Fibroblast of mammary gland (primary cell): ENCODE measurements around the gene PRPS1L1.

Experiments
- DNase-seq: peaks from one replicate; pipeline ENCODE4 v3.0.0-alpha.2; 2010; ENCODE audit warnings: low read depth
- H3K4me3 ChIP-seq: 2 replicates; pipeline ENCODE4 v1.5.1; 2011; ENCODE audit warnings: low read depth, mild to moderate bottlenecking, low read length, moderate library complexity; ENCODE audit not compliant: control insufficient read depth
- TF ChIP-seq, protein P1 (sequence below): conservative IDR thresholded peaks from 2 replicates; pipeline ENCODE4 v1.5.1; 2011; ENCODE audit warnings: low read depth, low read length, inconsistent platforms; ENCODE audit not compliant: control insufficient read depth, insufficient read depth

Gene PRPS1L1

DNA sequence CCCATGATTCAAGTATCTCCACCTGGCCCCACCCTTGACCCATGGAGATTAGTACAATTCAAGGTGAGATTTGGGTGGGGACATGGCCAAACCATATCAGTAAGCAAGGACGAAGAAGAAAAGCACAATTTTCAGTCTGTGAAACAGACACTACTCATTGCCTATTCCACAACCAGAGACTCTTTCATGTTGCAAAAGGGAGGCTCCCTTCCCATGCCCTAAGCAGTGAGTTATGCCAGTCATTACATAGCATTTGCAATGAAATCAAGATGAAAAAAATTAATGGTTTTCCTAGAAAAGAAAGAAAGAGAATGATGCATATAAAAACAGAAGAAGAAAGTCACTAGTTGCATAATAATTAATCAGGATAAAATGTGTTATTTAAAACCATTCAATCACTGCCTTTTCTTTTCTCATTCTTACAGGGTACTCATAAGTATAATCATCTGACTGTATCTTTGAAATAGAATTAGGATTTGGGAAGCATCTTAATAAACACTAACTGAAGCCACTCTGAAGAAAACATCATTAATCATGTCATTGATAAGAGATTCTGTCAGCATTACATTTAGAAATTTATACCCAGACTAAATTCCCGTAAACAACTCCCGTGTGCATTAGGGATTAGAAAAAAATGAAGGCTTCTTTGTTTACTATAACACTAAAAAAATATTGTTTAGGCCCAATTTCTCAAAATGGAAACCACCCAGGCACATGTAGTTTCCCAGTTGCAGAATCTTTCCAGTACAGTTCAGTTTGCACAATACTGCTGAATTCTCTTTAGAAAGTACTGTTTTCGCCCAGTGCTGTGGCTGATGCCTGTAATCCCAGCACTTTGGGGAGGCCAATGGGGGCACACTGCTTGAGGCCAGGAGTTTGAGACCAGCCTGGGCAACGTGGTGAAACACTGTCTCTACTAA lies 9.1 kb downstream of the PRPS1L1 start:
- DNase-seq: no peak
- no peak overlapping the region for H3K4me3 ChIP-seq
- TF ChIP-seq, protein P1, sequence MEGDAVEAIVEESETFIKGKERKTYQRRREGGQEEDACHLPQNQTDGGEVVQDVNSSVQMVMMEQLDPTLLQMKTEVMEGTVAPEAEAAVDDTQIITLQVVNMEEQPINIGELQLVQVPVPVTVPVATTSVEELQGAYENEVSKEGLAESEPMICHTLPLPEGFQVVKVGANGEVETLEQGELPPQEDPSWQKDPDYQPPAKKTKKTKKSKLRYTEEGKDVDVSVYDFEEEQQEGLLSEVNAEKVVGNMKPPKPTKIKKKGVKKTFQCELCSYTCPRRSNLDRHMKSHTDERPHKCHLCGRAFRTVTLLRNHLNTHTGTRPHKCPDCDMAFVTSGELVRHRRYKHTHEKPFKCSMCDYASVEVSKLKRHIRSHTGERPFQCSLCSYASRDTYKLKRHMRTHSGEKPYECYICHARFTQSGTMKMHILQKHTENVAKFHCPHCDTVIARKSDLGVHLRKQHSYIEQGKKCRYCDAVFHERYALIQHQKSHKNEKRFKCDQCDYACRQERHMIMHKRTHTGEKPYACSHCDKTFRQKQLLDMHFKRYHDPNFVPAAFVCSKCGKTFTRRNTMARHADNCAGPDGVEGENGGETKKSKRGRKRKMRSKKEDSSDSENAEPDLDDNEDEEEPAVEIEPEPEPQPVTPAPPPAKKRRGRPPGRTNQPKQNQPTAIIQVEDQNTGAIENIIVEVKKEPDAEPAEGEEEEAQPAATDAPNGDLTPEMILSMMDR: no peak

DNA sequence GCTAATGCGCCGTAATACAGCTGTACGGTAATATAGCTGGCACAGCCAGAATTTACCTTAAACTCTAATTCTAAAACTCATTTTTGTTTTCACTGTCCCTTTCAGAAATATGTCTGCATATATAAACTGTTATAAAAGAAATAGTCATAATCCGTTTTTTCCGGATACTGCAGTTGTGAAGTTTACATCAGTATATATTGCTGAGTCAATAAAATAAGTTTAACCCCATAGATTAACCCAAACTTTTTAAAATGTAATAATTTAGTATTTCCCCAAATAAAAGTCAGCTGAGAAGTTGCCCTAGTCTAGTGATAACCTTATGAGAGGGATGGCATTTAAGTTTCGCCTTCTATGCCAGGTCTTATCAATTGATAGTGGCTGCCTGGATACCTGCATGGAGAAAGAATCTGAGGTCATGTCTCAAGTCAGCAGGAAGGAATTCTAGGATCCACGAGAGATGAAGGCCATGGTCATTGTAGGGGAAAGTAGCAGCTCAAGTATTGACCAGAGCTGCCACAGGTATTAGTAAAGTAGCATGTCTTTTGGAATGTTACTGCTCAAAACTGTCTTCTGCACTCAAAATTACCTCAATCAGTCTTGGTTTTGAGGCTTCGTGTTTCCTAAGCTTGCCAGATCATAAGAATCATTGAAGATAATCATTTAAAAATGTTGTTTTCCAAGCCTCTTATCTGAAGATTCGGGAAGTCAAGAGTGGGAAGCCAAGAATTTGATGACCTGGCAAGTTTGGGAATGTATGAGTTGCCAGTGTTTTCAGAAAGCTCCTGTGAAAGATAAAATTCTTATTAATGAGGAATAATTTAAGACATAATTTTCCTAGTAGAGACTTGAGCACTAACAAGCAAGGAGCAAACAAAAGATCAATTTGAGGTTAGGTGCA lies 10.8 kb downstream of the PRPS1L1 start:
- TF ChIP-seq, protein P1: no peak
- DNase-seq: no peak
- no peak overlapping the region for H3K4me3 ChIP-seq

DNA sequence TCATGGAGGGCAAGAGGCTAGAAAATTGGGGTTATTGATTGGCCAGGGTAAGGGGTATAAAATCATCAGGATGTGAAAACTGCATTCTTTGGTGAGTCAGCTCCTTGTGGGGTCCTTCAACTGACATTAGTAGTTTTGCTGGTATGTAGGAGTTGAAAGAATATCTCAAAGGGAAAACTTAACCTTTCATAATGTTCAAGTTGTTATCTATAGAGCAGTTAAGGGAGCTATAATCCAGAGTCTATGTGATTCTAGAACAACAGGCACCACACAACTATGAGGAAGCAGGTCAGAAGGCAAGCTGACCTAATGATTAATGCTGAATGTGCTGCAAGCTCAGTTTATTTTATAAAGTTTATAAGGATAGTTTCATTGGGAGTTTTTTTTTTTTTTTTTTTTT lies 13.7 kb downstream of the PRPS1L1 start:
- DNase-seq: peak; percentile 41
- H3K4me3 ChIP-seq: no peak overlapping the region
- TF ChIP-seq, protein P1: no peak

DNA sequence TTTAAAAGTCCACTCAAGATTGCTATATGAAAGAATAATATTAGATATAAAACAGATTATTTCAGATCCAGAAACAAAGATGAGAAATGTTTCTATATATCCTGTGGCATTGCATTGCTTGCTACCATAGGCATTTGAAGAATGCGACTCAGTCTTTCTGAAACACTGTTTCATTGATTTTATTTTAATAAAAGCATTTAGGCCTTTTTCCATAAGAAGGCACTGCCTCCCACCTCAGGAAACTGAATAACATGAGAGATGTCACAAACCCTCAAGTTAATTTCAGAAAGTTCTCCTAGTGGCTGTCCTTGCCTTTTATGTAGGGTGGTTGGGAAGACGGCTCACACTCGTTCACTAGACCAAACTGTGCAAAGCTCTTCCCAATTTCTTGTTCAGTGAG lies 23.3 kb downstream of the PRPS1L1 start:
- no peak overlapping the region for H3K4me3 ChIP-seq
- TF ChIP-seq, protein P1: no peak
- DNase-seq: no peak

DNA sequence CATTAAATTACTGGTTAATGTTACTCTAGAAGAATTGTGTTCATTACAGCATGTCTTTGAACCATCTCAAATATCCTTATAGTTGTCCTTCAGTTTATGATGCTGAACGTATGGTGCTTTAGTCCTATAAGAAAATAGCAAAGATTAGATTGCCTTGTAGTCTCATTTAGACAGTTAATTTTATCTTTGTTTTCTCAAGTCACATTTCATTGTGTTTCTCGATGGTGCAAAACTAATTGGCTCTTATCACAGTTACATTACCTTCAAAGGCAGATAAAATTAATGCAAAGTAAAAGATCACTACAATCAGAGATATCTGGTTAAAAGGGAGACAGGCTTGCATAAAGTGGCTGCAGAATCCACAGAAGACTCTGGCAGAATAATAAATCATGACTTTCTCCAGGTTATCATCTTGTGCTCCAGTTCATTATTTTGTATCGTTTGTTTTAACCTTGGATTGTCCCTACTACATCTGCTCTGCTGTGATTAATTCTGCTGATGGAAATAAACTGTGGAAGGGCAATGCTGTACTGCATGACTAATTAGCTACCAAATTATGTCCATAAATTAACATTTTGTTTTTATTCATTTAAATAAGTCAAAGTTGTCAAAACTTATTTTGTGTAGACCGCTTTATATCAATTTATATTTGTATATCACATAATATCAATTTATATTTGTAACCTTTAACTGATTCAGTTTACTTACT lies 24.2 kb downstream of the PRPS1L1 start:
- TF ChIP-seq, protein P1: no peak
- H3K4me3 ChIP-seq: no peak overlapping the region
- no peak for DNase-seq

DNA sequence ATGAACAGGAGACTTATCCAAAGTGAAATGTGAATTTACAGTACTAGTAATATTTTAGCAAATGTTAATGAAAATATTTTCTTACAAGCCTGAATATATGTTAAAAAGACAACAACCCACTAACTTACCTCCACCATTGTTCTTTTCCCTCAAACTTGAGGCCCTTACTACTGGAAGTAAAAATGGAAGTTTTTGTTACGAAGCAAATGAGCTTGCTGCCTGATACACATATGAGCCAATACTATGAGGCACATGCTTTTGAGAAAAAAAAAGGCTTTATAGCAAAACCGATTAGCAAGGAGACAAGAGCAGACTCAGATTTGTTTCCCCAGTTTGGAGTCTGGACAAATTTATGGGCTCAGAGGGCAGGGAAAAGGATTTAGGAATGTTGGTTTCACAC lies 29.0 kb downstream of the PRPS1L1 start:
- H3K4me3 ChIP-seq: no peak overlapping the region
- no peak for DNase-seq
- TF ChIP-seq, protein P1: no peak
